ENCODE measurements around the gene GBF1.

GBF1 gene

DNA sequence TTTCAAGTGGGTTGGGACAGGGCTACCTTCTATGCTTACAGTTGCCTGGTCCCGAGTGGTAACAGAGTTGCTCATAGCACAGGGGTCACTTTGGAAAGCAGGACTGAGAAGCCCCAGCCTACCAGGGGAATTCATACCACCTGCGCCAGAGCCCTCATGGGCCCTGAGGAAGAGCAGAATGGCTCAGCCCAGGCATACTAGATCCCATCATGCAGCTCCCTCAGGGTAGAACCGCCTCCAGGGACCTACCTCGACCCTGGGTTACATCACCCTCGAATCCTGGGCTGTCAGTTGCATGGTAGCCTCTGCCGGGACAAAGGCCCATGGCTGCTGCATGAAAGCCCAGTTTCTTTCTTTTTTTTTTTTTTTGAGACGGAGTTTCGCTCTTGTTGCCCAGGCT lies 184.1 kb downstream of the GBF1 start:
- DNase-seq, result no peak

DNA sequence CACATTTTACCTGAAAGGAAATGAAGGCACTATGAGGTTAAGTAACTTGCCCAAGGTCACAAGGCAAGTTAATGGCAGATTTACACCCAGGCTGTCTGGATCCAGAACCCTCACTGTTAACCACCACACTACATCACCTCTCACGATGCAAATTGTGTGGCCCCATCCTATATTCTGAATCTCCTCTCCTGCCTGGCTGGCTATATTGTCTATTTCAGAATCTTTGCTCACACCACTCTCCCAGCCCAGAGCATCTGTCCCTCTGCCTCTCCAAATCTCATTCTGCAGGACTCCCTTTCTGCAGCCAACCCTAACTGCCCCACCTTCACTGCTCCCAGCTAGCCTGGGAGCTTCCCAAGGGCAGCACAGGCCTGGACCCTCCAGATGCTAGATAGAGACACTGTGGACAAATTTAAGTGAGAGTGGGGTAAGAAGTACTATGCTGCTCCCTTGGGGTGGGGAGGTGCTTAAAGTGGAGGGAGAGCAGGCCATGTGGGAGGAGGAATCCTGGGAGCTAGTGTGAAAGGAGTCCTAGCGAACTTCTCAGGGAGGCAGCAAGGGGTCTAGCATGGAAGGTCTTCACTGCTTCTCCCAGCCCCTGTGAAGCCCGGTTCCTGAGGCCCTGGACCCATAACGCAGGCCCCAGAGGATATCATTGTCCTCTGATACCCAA lies 186.3 kb downstream of the GBF1 start:
- no peak for DNase-seq

Data from SHP77 (cell line).